ENCODE data around the gene WNT5B. TPM values are rescaled to one million over a fixed set of nuclear protein-coding genes. Genes with fewer than 3 reads are reported as not detected.

The WNT5B gene
- total RNA-seq, 3 donors from 2014 or later (not counting 1 experiment from before 2014, with no cell fraction given): not detected

DNA sequence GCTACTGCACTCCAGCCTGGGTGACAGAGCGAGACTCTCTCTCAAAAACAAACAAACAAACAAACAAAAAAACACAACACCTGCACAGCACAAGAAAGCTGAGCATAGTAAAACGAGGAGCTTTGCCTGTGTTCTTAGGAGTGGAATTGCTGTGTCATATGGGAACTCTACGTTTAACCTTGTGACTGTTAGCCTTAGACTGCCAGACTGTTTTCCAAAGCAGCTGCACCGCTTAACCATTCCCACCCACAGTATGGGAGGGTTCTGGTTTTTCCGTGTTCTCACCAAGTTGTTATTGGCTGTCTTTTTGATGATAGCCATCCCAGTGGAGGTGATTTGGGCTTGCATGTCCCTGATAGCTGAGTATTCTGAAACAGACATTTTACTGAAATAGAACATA is 9.2 kb downstream of the WNT5B start:
- DNase-seq (no peak), ATAC-seq (no peak)
- H3K4me3 ChIP-seq (ENCODE audit: low read length): no peak overlapping the region
- WGBS (ENCODE audit: insufficient coverage): 29% methylated on average over 3 of the region's 5 CpGs
- Mint-ChIP-seq H3K4me3 (no peak overlapping the region), H3K27ac (no peak overlapping the region), H3K36me3 (no peaks in the 10 kb centered on the region), H3K27me3 (ENCODE audit: low read depth in 2 of 2) (peaks cover 18 to 26% of the 10 kb centered on the region in 2 donors), H3K9me3 (no peaks in the 10 kb centered on the region), H3K4me1 (peaks cover 0 to 6% of the 10 kb centered on the region in 2 donors)
- no peaks in the 10 kb centered on the region for H3K4me1 ChIP-seq (ENCODE audit: control insufficient read depth, insufficient read depth, low read length)
- no peaks in the 10 kb centered on the region for H3K9me3 ChIP-seq (ENCODE audit: control insufficient read depth, insufficient read depth, low read length)
- no peaks in the 10 kb centered on the region for H3K36me3 ChIP-seq (ENCODE audit: control insufficient read depth, insufficient read depth, low read length)
- H3K27ac ChIP-seq (ENCODE audit: low read length): no peak overlapping the region
- intact Hi-C loops (cut with micrococcal nuclease): no loop called here
- TF ChIP-seq, protein P1, sequence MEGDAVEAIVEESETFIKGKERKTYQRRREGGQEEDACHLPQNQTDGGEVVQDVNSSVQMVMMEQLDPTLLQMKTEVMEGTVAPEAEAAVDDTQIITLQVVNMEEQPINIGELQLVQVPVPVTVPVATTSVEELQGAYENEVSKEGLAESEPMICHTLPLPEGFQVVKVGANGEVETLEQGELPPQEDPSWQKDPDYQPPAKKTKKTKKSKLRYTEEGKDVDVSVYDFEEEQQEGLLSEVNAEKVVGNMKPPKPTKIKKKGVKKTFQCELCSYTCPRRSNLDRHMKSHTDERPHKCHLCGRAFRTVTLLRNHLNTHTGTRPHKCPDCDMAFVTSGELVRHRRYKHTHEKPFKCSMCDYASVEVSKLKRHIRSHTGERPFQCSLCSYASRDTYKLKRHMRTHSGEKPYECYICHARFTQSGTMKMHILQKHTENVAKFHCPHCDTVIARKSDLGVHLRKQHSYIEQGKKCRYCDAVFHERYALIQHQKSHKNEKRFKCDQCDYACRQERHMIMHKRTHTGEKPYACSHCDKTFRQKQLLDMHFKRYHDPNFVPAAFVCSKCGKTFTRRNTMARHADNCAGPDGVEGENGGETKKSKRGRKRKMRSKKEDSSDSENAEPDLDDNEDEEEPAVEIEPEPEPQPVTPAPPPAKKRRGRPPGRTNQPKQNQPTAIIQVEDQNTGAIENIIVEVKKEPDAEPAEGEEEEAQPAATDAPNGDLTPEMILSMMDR (IDR thresholded peaks at IDR 0.05): no peak
- peaks cover 7% of the 10 kb centered on the region for H3K27me3 ChIP-seq (ENCODE audit: control insufficient read depth, insufficient read depth, low read length)

DNA sequence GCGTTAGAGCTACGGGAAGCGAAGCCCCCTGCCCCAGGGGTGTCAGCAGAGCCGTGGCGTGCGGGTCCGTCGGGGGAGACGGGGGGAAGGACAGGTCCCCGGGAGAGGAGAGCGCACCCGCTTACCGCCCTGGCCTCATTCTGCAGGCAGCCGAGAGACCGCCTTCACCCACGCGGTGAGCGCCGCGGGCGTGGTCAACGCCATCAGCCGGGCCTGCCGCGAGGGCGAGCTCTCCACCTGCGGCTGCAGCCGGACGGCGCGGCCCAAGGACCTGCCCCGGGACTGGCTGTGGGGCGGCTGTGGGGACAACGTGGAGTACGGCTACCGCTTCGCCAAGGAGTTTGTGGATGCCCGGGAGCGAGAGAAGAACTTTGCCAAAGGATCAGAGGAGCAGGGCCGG is 10.5 kb downstream of the WNT5B start:
- WGBS (ENCODE audit: insufficient coverage): 93% methylated on average over 40 of the region's 40 CpGs
- no peak for DNase-seq
- H3K36me3 ChIP-seq (ENCODE audit: control insufficient read depth, insufficient read depth, low read length): no peaks in the 10 kb centered on the region
- intact Hi-C loops (cut with micrococcal nuclease): no loop called here
- H3K27ac ChIP-seq (ENCODE audit: low read length): no peak overlapping the region
- no peak for ATAC-seq
- no peaks in the 10 kb centered on the region for H3K36me3 Mint-ChIP-seq
- H3K4me1 Mint-ChIP-seq: peaks cover 0 to 2% of the 10 kb centered on the region in 2 donors
- no peaks in the 10 kb centered on the region for H3K4me1 ChIP-seq (ENCODE audit: control insufficient read depth, insufficient read depth, low read length)
- no peak overlapping the region for H3K4me3 ChIP-seq (ENCODE audit: low read length)
- peaks cover 5% of the 10 kb centered on the region for H3K27me3 ChIP-seq (ENCODE audit: control insufficient read depth, insufficient read depth, low read length)
- peaks cover 11 to 15% of the 10 kb centered on the region in 2 donors for H3K27me3 Mint-ChIP-seq (ENCODE audit: low read depth in 2 of 2)
- H3K9me3 ChIP-seq (ENCODE audit: control insufficient read depth, insufficient read depth, low read length): no peaks in the 10 kb centered on the region
- TF ChIP-seq, protein P1 (IDR thresholded peaks at IDR 0.05): no peak
- H3K27ac Mint-ChIP-seq: no peak overlapping the region
- no peaks in the 10 kb centered on the region for H3K9me3 Mint-ChIP-seq
- no peak overlapping the region for H3K4me3 Mint-ChIP-seq

DNA sequence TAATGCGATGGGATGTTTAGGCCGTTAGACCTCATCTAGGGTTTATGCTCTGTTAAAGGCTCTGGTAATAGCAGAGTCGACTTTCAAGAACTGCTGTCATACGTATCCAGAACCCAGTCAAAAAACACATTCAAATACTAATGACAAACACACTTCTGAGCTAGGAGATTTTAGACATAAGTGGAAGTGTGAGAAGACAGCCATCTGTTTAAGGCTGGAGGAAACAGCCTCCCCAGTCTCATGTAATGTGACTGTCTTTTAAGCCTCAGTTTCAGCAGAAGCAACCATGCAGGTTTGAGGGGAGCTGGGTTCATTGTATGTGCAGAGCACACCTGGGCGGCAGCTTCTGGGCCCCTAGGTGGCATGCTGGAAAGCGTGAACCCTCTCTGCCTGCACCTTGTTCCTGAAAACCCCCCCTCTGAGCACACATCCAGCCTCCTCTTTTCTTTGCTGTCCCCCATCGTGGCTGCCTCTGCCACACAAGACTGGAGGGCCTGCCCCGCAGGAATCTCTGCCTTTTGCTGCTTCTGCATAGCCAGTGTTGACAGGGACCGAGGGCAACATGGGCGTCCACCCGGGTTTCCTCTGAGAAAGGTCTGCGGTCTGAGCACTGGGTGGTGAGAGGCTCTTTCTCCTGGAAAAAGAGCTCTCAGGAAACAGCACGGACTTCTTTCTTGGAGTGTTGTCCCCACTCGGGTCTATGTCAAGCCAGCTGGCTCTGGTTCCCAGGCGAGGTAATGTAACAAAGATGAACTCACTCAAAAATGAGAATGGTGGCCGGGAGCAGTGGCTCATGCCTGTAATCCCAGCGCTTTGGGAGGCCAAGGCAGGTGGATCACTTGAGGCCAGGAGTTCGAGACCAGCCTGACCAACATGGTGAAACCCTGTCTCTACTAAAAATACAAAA is 11.6 kb downstream of the WNT5B start:
- WGBS (ENCODE audit: insufficient coverage): 96% methylated on average over 15 of the region's 18 CpGs
- Histone ChIP-seq H3K9me3 (ENCODE audit: control insufficient read depth, insufficient read depth, low read length) (no peaks in the 10 kb centered on the region), H3K36me3 (ENCODE audit: control insufficient read depth, insufficient read depth, low read length) (no peaks in the 10 kb centered on the region), H3K27me3 (ENCODE audit: control insufficient read depth, insufficient read depth, low read length) (peaks cover 3% of the 10 kb centered on the region), H3K4me3 (ENCODE audit: low read length) (no peak overlapping the region), H3K27ac (ENCODE audit: low read length) (no peak overlapping the region), H3K4me1 (ENCODE audit: control insufficient read depth, insufficient read depth, low read length) (no peaks in the 10 kb centered on the region)
- intact Hi-C loops (cut with micrococcal nuclease): no loop called here
- Mint-ChIP-seq H3K4me3 (no peak overlapping the region), H3K36me3 (no peaks in the 10 kb centered on the region), H3K4me1 (no peaks in the 10 kb centered on the region), H3K9me3 (no peaks in the 10 kb centered on the region), H3K27me3 (ENCODE audit: low read depth in 2 of 2) (peaks cover 4 to 7% of the 10 kb centered on the region in 2 donors), H3K27ac (no peak overlapping the region)
- ATAC-seq (no peak), DNase-seq (no peak)
- TF ChIP-seq, protein P1 (IDR thresholded peaks at IDR 0.05): no peak
